ENCODE data around the gene AVPI1.

DNA sequence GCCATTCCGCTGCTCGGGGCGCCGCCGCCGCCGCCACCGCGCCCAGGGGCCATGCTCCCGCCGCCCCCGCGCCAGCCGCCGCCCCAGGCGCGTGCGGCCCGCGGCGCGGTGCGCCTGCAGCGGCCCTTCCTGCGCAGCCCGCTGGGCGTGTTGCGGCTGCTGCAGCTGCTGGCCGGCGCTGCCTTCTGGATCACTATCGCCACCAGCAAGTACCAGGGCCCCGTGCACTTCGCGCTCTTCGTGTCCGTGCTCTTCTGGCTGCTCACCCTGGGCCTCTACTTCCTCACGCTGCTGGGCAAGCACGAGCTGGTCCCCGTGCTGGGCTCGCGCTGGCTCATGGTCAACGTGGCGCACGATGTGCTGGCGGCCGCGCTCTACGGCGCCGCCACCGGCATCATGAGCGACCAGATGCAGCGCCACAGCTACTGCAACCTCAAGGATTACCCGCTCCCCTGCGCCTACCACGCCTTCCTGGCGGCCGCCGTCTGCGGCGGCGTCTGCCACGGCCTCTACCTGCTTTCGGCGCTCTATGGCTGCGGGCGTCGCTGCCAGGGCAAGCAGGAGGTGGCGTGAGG lies 26.9 kb upstream of the AVPI1 start:
- TF ChIP-seq, protein P1, sequence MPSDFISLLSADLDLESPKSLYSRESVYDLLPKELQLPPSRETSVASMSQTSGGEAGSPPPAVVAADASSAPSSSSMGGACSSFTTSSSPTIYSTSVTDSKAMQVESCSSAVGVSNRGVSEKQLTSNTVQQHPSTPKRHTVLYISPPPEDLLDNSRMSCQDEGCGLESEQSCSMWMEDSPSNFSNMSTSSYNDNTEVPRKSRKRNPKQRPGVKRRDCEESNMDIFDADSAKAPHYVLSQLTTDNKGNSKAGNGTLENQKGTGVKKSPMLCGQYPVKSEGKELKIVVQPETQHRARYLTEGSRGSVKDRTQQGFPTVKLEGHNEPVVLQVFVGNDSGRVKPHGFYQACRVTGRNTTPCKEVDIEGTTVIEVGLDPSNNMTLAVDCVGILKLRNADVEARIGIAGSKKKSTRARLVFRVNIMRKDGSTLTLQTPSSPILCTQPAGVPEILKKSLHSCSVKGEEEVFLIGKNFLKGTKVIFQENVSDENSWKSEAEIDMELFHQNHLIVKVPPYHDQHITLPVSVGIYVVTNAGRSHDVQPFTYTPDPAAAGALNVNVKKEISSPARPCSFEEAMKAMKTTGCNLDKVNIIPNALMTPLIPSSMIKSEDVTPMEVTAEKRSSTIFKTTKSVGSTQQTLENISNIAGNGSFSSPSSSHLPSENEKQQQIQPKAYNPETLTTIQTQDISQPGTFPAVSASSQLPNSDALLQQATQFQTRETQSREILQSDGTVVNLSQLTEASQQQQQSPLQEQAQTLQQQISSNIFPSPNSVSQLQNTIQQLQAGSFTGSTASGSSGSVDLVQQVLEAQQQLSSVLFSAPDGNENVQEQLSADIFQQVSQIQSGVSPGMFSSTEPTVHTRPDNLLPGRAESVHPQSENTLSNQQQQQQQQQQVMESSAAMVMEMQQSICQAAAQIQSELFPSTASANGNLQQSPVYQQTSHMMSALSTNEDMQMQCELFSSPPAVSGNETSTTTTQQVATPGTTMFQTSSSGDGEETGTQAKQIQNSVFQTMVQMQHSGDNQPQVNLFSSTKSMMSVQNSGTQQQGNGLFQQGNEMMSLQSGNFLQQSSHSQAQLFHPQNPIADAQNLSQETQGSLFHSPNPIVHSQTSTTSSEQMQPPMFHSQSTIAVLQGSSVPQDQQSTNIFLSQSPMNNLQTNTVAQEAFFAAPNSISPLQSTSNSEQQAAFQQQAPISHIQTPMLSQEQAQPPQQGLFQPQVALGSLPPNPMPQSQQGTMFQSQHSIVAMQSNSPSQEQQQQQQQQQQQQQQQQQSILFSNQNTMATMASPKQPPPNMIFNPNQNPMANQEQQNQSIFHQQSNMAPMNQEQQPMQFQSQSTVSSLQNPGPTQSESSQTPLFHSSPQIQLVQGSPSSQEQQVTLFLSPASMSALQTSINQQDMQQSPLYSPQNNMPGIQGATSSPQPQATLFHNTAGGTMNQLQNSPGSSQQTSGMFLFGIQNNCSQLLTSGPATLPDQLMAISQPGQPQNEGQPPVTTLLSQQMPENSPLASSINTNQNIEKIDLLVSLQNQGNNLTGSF (CRISPR knock-in tag; IDR thresholded peaks at IDR 0.05) = no peak
- TF ChIP-seq ATF4 (CRISPR knock-in tag; IDR thresholded peaks at IDR 0.05) = no peak
- TF ChIP-seq, protein P2, sequence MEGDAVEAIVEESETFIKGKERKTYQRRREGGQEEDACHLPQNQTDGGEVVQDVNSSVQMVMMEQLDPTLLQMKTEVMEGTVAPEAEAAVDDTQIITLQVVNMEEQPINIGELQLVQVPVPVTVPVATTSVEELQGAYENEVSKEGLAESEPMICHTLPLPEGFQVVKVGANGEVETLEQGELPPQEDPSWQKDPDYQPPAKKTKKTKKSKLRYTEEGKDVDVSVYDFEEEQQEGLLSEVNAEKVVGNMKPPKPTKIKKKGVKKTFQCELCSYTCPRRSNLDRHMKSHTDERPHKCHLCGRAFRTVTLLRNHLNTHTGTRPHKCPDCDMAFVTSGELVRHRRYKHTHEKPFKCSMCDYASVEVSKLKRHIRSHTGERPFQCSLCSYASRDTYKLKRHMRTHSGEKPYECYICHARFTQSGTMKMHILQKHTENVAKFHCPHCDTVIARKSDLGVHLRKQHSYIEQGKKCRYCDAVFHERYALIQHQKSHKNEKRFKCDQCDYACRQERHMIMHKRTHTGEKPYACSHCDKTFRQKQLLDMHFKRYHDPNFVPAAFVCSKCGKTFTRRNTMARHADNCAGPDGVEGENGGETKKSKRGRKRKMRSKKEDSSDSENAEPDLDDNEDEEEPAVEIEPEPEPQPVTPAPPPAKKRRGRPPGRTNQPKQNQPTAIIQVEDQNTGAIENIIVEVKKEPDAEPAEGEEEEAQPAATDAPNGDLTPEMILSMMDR (CRISPR knock-in tag; IDR thresholded peaks at IDR 0.05) = no peak
- no peak for TF ChIP-seq ZBTB1 (CRISPR knock-in tag; IDR thresholded peaks at IDR 0.05; ENCODE audit: borderline replicate concordance)
- TF ChIP-seq AFF4 (CRISPR knock-in tag; IDR thresholded peaks at IDR 0.05) = no peak
- TF ChIP-seq HNRNPLL (IDR thresholded peaks at IDR 0.05; ENCODE audit: low read depth, low read length, poor library complexity, severe bottlenecking) = no peak

All from HepG2 (cell line).